HepG2 (cell line): Measurements from ENCODE around the gene CCNF. TPM values are rescaled to one million over a fixed set of nuclear protein-coding genes. Genes with fewer than 3 reads are reported as not detected.

Experiments used
- ATAC-seq: fragments of 200-7000 bp; cut with Tn5 transposase; 3 replicates; pipeline ENCODE4 v1.9.1; 2020; ENCODE audit warnings: mild to moderate bottlenecking, moderate library complexity
- BruUV-seq: library from RNA; stranded (reverse); fragments of 400-500 nt; replicated peaks from 2 replicates; lab custom pipeline; 2021; lab: Mats Ljungman, UMichigan
- CTCF ChIA-PET: fragments of 300-600 bp; formaldehyde crosslinking; extraction: SDS; loops from one replicate; lab custom pipeline; 2021; ENCODE audit warnings: low total read pairs, inconsistent platforms, low intra/inter-chr PET ratio; lab: Yijun Ruan, JAX
- POLR2A ChIA-PET: fragments of 350-600 bp; sonication (Branson Sonifier 250); formaldehyde crosslinking; loops from one replicate; lab custom pipeline; 2020; ENCODE audit warnings: antibody characterized with exemption, inconsistent platforms; lab: Yijun Ruan, JAX
- DNase-seq: peaks from one replicate; pipeline ENCODE4 v3.0.0-alpha.2; 2015; ENCODE audit warnings: low spot score
- FAIRE-seq: peaks from 3 replicates; lab custom pipeline; 2011; peaks lifted over from hg19 to GRCh38; lab: Jason Lieb, UNC
- H2AFZ ChIP-seq: one replicate; pipeline ENCODE4 v1.6.1; 2011; ENCODE audit warnings: low read length, inconsistent platforms
- H3K27ac ChIP-seq: fragments of 300-600 bp; 3 replicates; pipeline ENCODE4 v1.8.0; 2011; ENCODE audit warnings: mixed run types, mild to moderate bottlenecking, mixed read lengths, low read length, inconsistent platforms; ENCODE audit not compliant: insufficient read depth; ENCODE audit errors: extremely low read length
- H3K27me3 ChIP-seq, 2 experiments: fragments of 200-600 bp in 1 of 2; 2 replicates in 1 of 2; 3 replicates in 1 of 2; pipeline versions ENCODE4 v1.6.0 to v1.8.0; 2011; ENCODE audit warnings: low read length in 2 of 2, mild to moderate bottlenecking in 2 of 2, moderate library complexity in 2 of 2, inconsistent platforms in 1 of 2; ENCODE audit not compliant: insufficient read depth in 2 of 2, control insufficient read depth in 1 of 2
- H3K36me3 ChIP-seq, 2 experiments: fragments of 200-600 bp in 1 of 2; replicated peaks in 1 of 2; 2 replicates in 1 of 2; 3 replicates in 1 of 2; pipeline versions ENCODE4 v1.5.1 to v1.8.0; 2011; ENCODE audit warnings: low read length in 2 of 2, inconsistent platforms in 1 of 2; ENCODE audit not compliant: insufficient read depth in 2 of 2, control insufficient read depth in 1 of 2
- H3K4me1 ChIP-seq: 2 replicates; pipeline ENCODE4 v1.5.1; 2012; ENCODE audit warnings: low read length, inconsistent platforms; ENCODE audit not compliant: insufficient read depth
- H3K4me2 ChIP-seq: 2 replicates; pipeline ENCODE4 v1.6.0; 2011; ENCODE audit warnings: low read depth, low read length, inconsistent platforms
- H3K4me3 ChIP-seq, 3 experiments: fragments of 200-600 bp in 1 of 3; sonication (generic), shearing (Covaris generic) in 1 of 3; replicated peaks in 1 of 3; 2 replicates each; pipeline ENCODE4 v1.5.1; 2011 to 2016; ENCODE audit warnings: low read length in 3 of 3, inconsistent platforms in 2 of 3, low read depth in 2 of 3, mild to moderate bottlenecking in 2 of 3, control low read depth in 1 of 3, mixed read lengths in 1 of 3; ENCODE audit not compliant: insufficient read depth in 1 of 3
- H3K79me2 ChIP-seq: one replicate; pipeline ENCODE4 v1.6.1; 2011; ENCODE audit warnings: low read length, inconsistent platforms; ENCODE audit not compliant: insufficient read depth
- H3K9ac ChIP-seq: 2 replicates; pipeline ENCODE4 v1.6.0; 2011; ENCODE audit warnings: mild to moderate bottlenecking, low read depth, low read length, inconsistent platforms; ENCODE audit not compliant: insufficient read depth
- H3K9me3 ChIP-seq: 2 replicates; pipeline ENCODE4 v1.5.1; 2012; ENCODE audit warnings: mild to moderate bottlenecking, low read length
- H4K20me1 ChIP-seq: 2 replicates; pipeline ENCODE4 v1.6.0; 2011; ENCODE audit warnings: inconsistent platforms, mild to moderate bottlenecking, low read length, moderate library complexity; ENCODE audit not compliant: insufficient read depth
- CC2D1A ChIP-seq: sonication (generic); formaldehyde crosslinking; IDR thresholded peaks from 2 replicates; pipeline ENCODE4 v1.8.1; 2023; ENCODE audit warnings: mild to moderate bottlenecking, missing genetic modification reagents
- NCOA1 ChIP-seq: sonication (generic); formaldehyde crosslinking; IDR thresholded peaks from 2 replicates; pipeline ENCODE4 v1.9.0; 2021; ENCODE audit warnings: missing genetic modification reagents
- SMARCE1 ChIP-seq: fragments of 450-650 bp; IDR thresholded peaks from 2 replicates; pipeline ENCODE4 v1.6.1; 2017; ENCODE audit warnings: borderline replicate concordance
- SP2 ChIP-seq: sonication (generic); formaldehyde crosslinking; IDR thresholded peaks from 2 replicates; pipeline ENCODE4 v1.5.1; 2020; ENCODE audit warnings: mild to moderate bottlenecking, missing genetic modification reagents
- ZNF260 ChIP-seq: sonication (generic); formaldehyde crosslinking; IDR thresholded peaks from 2 replicates; pipeline ENCODE4 v1.4.0; 2020; ENCODE audit warnings: missing genetic modification reagents, low read depth, mild to moderate bottlenecking, borderline replicate concordance
- ZNF674 ChIP-seq: sonication (generic); formaldehyde crosslinking; IDR thresholded peaks from 2 replicates; pipeline ENCODE4 v1.5.0; 2020; ENCODE audit warnings: low read depth, mild to moderate bottlenecking, missing genetic modification reagents
- ZSCAN25 ChIP-seq: sonication (generic); formaldehyde crosslinking; IDR thresholded peaks from 2 replicates; pipeline ENCODE4 v1.8.0; 2022; ENCODE audit warnings: mild to moderate bottlenecking, missing genetic modification reagents
- ZSCAN31 ChIP-seq: sonication (generic); formaldehyde crosslinking; IDR thresholded peaks from 2 replicates; pipeline ENCODE4 v1.5.0; 2020; ENCODE audit warnings: low read depth, mild to moderate bottlenecking, missing genetic modification reagents
- ZSCAN9 ChIP-seq: IDR thresholded peaks from 2 replicates; pipeline ENCODE4 v1.6.1; 2016; ENCODE audit warnings: borderline replicate concordance
- WGBS: methylation state at CpG from one replicate; pipeline ENCODE4 v1.1.6; 2017; ENCODE audit warnings: low lambda C conversion rate; 5-methylcytosine and 5-hydroxymethylcytosine counted together
- in situ Hi-C: cut with HindIII; loops from 2 replicates; pipeline ENCODE4 v1.10.0; 2017; ENCODE audit warnings: low pct_unique_long_range_greater_than_20kb; ENCODE audit not compliant: extremely low pct_ligation_motif_present
- intact Hi-C: fragments of 100-400 bp; cut with micrococcal nuclease; formaldehyde crosslinking; loops from one replicate; pipeline ENCODE4 v1.10.0; 2022; ENCODE audit not compliant: unreplicated experiment
- polyA plus RNA-seq, 8 experiments: library from polyadenylated mRNA; depleted of rRNA in 3 of 8; stranded (reverse) in 7 of 8; unstranded in 1 of 8; fragments of >200 nt; fragmentation: Illumina TruSeq in 4 of 8; extraction: Trizol in 4 of 8; gene quantifications; 2 replicates each; pipeline versions ENCODE4 v1.2.1 to v1.2.3, GENCODE V29; 2011 to 2016; ENCODE audit warnings: low read depth in 4 of 8, missing spikeins in 1 of 8, mixed read lengths in 1 of 8; ENCODE audit not compliant: insufficient read depth in 1 of 8
- total RNA-seq, 5 experiments: library from RNA; depleted of rRNA; stranded (reverse); fragments of >200 nt; fragmentation: Illumina TruSeq; extraction: Trizol; gene quantifications; 2 replicates each; pipeline ENCODE4 v1.2.3, GENCODE V29; 2016; ENCODE audit warnings: low read depth in 1 of 5
- TF ChIP-seq, protein P1 (sequence below): sonication (generic); formaldehyde crosslinking; conservative IDR thresholded peaks from 2 replicates; pipeline ENCODE4 v1.4.0; 2020; ENCODE audit warnings: missing genetic modification reagents
- TF ChIP-seq, protein P2 (sequence below): sonication (generic); formaldehyde crosslinking; IDR thresholded peaks from 2 replicates; pipeline ENCODE4 v1.5.0; 2020; ENCODE audit warnings: missing genetic modification reagents, mild to moderate bottlenecking, borderline replicate concordance

Gene CCNF
- total and polyA plus RNA-seq, 2 of the 13 experiments (the other 11 are each of a cell fraction or from before 2014, with no cell fraction given) = 6.4 to 22.8 TPM

DNA sequence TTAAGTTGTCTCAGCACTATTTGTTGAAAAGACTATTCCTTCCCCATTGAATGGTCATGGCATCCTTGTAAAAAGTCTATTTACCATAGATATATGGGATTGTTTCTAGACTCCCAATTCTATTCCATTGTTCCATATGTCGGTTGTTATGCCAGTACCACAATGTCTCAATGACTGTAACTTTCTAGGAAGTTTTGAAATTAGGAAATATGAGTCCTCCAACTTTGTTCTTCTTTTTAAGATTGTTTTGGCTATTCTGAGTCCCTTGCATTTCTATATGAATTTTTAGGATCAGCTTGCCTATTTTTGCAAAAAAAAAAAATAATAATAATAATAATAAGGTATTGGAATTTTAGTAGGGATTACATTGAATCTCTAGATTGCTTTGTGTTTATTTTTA, 45.7 kb upstream of the CCNF start:
- no peak overlapping the region for H3K4me2 ChIP-seq
- FAIRE-seq (no peak), ATAC-seq (no peak), DNase-seq (no peak)
- H3K27ac ChIP-seq = no peak overlapping the region
- H3K27me3 ChIP-seq = peaks cover 0 to 22% of the 10 kb centered on the region in 2 experiments; a peak in 2 of 5 replicates
- H2AFZ ChIP-seq = no peak overlapping the region
- H3K4me1 ChIP-seq = peaks cover 5% of the 10 kb centered on the region
- no TSS peak for BruUV-seq
- no peak overlapping the region for H3K9ac ChIP-seq
- no peak for TF ChIP-seq SMARCE1
- POLR2A ChIA-PET = no interaction called here
- no peaks in the 10 kb centered on the region for H3K9me3 ChIP-seq
- intact Hi-C loops = no loop called here
- H3K4me3 ChIP-seq = no peak overlapping the region
- WGBS = 0% methylated on average over 1 of the region's 1 CpG
- CTCF ChIA-PET = no interaction called here
- H4K20me1 ChIP-seq = no peaks in the 10 kb centered on the region
- H3K79me2 ChIP-seq = no peaks in the 10 kb centered on the region
- no peaks in the 10 kb centered on the region for H3K36me3 ChIP-seq
- in situ Hi-C loops = no loop called here

DNA sequence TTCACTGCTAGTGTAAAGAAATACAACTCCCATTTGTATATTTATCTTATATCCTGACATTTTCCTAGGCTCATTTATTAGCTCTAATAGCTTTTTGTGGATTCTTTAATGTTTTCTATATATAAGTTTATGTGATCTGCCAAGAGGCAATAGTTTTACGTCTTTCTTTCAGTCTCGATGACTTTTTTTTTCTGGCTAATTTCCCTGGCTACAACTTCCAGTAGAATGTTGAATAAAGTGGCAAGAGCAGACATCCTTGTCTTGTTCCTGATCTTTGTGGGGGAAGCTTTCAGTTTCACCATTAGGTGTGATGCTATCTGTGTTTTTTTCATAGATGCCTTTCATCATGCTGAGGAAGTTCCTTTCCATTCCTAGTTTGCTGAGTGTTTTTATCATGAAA, 44.8 kb upstream of the CCNF start:
- Histone ChIP-seq H3K4me1 (peaks cover 11% of the 10 kb centered on the region), H3K27ac (no peak overlapping the region), H3K79me2 (no peaks in the 10 kb centered on the region), H3K4me2 (no peak overlapping the region), H3K4me3 (no peak overlapping the region), H3K9ac (no peak overlapping the region), H3K36me3 (no peaks in the 10 kb centered on the region), H3K27me3 (peaks cover 0 to 14% of the 10 kb centered on the region in 2 experiments; a peak in 2 of 5 replicates)
- in situ Hi-C loops = no loop called here
- POLR2A ChIA-PET = no interaction called here
- no peak for ATAC-seq
- no peak for DNase-seq
- no peak for FAIRE-seq
- no peak for TF ChIP-seq NCOA1 (CRISPR knock-in tag)
- no peak for TF ChIP-seq ZNF674 (CRISPR knock-in tag)
- TF ChIP-seq ZSCAN31 (CRISPR knock-in tag) = no peak
- no peak for TF ChIP-seq ZSCAN9 (CRISPR knock-in tag)
- TF ChIP-seq SP2 (CRISPR knock-in tag) = no peak
- TF ChIP-seq, protein P1, sequence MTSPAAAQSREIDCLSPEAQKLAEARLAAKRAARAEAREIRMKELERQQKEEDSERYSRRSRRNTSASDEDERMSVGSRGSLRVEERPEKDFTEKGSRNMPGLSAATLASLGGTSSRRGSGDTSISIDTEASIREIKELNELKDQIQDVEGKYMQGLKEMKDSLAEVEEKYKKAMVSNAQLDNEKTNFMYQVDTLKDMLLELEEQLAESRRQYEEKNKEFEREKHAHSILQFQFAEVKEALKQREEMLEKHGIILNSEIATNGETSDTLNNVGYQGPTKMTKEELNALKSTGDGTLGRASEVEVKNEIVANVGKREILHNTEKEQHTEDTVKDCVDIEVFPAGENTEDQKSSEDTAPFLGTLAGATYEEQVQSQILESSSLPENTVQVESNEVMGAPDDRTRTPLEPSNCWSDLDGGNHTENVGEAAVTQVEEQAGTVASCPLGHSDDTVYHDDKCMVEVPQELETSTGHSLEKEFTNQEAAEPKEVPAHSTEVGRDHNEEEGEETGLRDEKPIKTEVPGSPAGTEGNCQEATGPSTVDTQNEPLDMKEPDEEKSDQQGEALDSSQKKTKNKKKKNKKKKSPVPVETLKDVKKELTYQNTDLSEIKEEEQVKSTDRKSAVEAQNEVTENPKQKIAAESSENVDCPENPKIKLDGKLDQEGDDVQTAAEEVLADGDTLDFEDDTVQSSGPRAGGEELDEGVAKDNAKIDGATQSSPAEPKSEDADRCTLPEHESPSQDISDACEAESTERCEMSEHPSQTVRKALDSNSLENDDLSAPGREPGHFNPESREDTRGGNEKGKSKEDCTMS (CRISPR knock-in tag) = no peak
- TF ChIP-seq ZSCAN25 (CRISPR knock-in tag) = no peak
- no peak for TF ChIP-seq ZNF260
- TF ChIP-seq, protein P2, sequence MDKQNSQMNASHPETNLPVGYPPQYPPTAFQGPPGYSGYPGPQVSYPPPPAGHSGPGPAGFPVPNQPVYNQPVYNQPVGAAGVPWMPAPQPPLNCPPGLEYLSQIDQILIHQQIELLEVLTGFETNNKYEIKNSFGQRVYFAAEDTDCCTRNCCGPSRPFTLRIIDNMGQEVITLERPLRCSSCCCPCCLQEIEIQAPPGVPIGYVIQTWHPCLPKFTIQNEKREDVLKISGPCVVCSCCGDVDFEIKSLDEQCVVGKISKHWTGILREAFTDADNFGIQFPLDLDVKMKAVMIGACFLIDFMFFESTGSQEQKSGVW (CRISPR knock-in tag) = no peak
- TF ChIP-seq CC2D1A = no peak
- TF ChIP-seq, all 625 proteins: peak for 0
- CTCF ChIA-PET = no interaction called here
- WGBS = 9% methylated on average over 2 of the region's 2 CpGs
- Histone ChIP-seq H4K20me1 (no peaks in the 10 kb centered on the region), H3K9me3 (peaks cover 5% of the 10 kb centered on the region; the same call in 1 of the 2 replicates), H2AFZ (no peak overlapping the region)
- intact Hi-C loops = no loop called here
- BruUV-seq = no TSS peak
